Measurements from ENCODE around the gene LRRC53.
A peak's percentile ranks its signal among the peaks of the same experiment; 100 is the strongest.

Gene LRRC53

DNA sequence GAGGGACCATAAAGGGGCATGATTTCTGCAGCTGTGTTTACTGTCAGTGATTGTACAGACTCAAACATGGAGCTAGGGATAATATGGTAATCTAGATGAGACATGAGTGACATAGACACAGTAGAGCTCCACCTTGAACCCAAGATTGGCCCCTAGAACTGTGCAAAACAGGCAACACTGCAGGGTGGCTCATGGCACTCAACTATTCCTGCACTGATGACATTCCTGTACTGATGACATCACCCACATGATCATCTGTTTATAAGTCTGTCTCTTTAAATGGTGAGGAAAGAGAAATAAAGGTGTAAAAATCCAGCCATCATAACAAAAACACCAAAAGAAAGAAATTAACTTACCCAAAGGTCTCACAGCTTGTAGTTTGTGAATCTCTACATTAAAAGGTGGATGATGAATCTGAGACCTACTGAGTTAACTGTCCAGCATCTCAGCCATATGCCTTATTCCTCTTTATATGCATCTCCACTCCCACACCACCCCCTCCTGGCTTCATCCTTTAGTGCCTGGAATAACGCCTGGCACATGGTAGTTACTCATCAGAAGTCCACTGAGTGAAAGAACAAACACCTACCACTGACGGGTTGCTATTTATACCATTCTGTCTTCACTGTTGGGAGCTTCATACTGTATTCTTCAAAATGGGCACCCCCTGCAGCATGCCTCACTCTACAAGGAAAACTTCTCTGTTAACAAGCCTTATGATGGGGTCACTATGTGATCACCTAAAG lies at the start of gene LRRC53:
Gene LRRC53 (minus strand): TSS at position 442 of the 746 bp plus-strand sequence. CDS start 29,262 bp downstream, outside the sequence.
- DNase-seq = no peak

GRCh38 chr1:74549932-74550331 lies 37.5 kb upstream of the LRRC53 start:
- no peak for DNase-seq

DNA sequence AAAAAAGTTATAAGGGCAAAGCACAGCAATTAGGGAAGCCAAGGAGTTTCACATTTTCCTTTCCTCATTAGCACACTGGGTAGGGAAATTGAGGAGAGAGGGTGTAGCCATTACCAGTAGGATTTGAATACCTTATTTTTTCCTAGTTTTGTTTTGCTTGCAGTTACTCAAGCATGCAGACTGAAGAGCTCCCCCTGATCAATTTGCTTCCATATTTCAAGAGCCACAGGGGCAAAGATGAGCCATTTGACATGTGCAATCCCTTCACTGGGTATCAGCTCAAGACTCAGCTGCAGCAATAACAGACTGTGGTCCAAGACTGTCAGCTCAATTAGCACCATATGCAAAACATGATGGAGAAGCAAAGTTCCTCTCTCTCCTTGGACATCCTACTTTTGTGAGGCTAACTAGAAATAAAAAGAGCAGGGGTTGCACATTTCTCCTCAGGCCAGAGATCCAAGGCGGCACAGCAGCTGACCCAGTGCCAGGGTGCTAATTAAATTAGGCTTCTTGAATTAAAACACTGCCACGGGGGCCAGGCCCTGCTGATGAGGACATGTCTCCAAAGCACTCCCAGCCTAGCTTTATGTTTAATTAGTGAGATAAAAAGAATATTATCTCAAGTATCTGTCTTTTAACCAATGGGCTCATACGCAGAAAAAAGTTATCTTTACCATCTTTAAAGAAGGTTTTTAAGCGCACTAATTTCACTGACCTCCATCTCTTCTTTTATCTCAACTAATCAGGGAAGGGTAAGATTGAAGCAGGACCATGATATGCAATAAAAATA lies 36.7 kb upstream of the LRRC53 start:
- DNase-seq = no peak

- no peak for DNase-seq
Observed at GRCh38 chr1:74545821-74546220, 33.4 kb upstream of the LRRC53 start.

- no peak for DNase-seq
Observed at GRCh38 chr1:74534241-74534640, 21.8 kb upstream of the LRRC53 start.

GRCh38 chr1:74531796-74532195 lies 19.4 kb upstream of the LRRC53 start:
- DNase-seq = no peak

GRCh38 chr1:74530892-74531291 lies 18.5 kb upstream of the LRRC53 start:
- DNase-seq = no peak

GRCh38 chr1:74528123-74528522 lies 15.7 kb upstream of the LRRC53 start:
- no peak for DNase-seq

DNA sequence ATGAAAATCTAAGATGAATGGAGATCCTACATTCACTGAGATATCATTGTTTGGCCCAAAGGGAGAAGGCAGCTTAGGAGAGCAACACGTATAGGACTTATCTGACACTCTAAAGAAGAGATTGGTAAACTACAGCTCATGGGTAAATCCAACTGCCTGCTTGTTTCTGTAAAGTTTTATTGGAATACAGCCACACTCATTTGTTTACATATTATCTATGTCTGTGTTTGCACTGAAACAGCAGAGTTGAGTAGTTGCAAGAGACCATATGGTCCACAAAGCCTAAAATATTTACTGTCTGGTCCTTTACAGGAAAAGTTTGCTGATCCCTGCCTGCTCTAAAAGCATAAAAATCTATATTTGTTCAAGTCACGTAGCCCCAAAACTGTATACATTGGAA lies 14.3 kb upstream of the LRRC53 start:
- DNase-seq = no peak

- no peak for DNase-seq
Observed at GRCh38 chr1:74523873-74524480, 11.6 kb upstream of the LRRC53 start.

- DNase-seq = no peak
Observed at GRCh38 chr1:74522148-74522547, 9.7 kb upstream of the LRRC53 start.

GRCh38 chr1:74517599-74518051 lies 5.2 kb upstream of the LRRC53 start:
- DNase-seq = no peak

GRCh38 chr1:74513411-74514300 lies 1.2 kb upstream of the LRRC53 start:
- DNase-seq = no peak

- no peak for DNase-seq
Observed at GRCh38 chr1:74508449-74508848, 4.0 kb downstream of the LRRC53 start.

DNA sequence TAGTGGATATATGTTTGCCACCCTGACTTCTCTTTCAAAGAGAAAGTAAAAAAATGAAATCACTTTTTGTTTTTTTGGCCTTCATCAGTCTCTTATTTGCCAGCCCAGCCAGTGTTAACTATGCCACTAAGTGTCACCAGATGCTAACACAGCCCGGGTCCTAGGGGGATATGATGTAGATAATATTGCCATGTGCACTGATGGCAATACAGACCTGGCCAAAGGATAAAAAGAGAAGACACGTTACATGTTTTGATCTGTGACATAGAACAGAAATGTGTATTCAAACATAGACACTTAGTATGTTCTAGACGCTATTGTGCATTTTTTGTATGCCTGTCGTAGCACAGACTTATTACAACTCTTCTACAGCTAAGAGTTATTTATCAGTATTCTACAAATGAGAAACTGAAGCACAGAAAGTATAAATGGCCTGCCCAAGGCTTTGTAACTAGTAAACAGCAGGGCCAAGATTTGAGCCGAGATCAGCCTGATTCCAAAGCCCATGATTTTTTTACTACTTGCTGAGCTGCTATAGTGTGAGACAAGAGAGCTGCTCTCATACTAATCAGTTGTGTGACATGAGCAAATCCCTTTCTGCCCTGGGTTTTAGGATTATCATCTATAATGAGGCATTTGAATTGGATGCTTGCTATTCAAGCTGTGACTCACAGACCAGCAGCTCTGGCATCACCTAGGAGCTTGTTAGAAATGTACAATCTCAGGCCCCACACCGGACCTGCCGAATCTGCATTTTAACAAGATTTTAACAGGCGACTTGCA lies 6.3 kb downstream of the LRRC53 start:
- DNase-seq = no peak

DNA sequence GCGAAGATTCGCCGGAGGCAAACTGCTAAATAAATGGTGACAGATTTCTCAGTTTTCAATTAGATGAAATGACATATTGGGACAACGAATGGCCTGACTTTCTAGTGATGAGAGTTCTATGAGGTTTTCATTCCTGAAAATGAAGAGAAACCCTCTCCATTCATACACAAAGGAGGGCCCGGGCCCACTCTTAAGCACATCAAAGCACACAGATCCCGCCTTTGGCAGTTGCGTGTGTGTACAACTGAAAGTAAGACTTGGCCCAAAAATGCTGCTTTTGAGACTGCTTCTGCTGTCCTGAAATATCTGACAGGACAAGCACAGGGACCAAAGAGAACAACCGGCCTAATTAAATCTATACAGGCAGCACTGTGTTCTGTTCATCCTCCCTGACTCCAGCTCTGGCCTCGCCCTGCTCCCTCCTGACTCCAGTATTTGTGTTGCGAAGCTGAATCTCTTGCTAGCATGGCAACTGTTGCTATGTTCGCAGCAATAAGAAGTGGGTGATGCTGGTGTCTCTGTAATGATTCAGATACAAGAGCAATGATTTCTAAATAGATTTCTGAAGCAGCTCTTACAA lies 7.4 kb downstream of the LRRC53 start:
- DNase-seq = no peak

- peak; percentile 15 for DNase-seq
Observed at GRCh38 chr1:74504125-74504932, 8.1 kb downstream of the LRRC53 start.

GRCh38 chr1:74502858-74503257 lies 9.6 kb downstream of the LRRC53 start:
- no peak for DNase-seq

GRCh38 chr1:74502432-74502831 lies 10.0 kb downstream of the LRRC53 start:
- DNase-seq = no peak

DNA sequence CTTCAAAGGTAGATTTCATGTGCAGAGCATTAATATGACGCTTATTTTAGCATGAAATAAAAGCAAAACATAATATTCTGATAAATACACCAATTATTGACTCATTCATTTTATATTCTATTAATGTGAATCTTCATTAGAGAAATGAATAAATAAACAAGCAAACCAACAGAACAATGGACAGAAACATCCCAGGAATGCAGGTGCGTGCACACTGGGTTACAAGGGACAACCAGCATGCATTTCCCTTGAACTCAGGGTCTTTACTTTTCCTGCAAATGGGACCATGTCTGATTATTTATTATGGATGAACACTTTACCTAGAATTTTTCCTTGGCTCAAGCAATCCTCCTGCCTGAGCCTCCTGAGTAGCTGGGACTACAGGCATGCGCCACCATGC lies 13.5 kb downstream of the LRRC53 start:
- DNase-seq = no peak

DNA sequence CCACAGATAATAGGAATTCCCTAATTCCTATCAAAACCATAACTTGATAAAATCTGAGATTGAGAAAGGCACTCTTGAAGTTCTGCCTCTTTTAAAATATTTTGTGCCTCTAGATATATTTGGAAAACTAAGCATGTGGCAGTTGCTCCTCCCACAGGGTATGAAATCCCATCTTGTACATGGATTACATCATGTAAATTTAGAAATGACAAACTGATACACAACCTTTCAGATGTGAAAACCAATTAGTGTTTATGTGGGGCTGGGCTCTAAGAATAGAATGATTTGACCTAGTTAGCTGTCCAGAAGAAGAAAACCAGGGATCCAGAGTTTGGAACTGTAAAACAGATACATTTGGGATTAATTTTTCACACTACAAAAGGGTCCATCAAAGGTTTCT lies 15.7 kb downstream of the LRRC53 start:
- no peak for DNase-seq

Data from stimulated activated CD4-positive, alpha-beta T cell treated with anti-CD3 and anti-CD28 coated beads, Interleukin-4, amount 100 ng/mL, for 1 hour (primary cell).